Stimulated activated CD4-positive, alpha-beta T cell treated with anti-CD3 and anti-CD28 coated beads, Interleukin-2, amount 100 ng/mL, for 24 hours (primary cell): ENCODE measurements around the gene NME4.

Experiments
- DNase-seq, 2 donors: peaks; one replicate each; pipeline ENCODE4 v3.0.0-alpha.2; 2020

Gene NME4

GRCh38 chr16:363766-364490 is 33.1 kb upstream of the NME4 start:
- no peak for DNase-seq

GRCh38 chr16:364595-365491 is 32.2 kb upstream of the NME4 start:
- DNase-seq: no peak

GRCh38 chr16:366476-366875 is 30.5 kb upstream of the NME4 start:
- DNase-seq: no peak

- DNase-seq: no peak
These were observed 29.6 kb upstream of the NME4 start for GRCh38 chr16:367333-367903.

- DNase-seq: no peak
These were observed 28.4 kb upstream of the NME4 start for GRCh38 chr16:368388-369158.

- no peak for DNase-seq
These were observed 27.6 kb upstream of the NME4 start for GRCh38 chr16:369275-369865.

GRCh38 chr16:369866-370436 is 27.0 kb upstream of the NME4 start:
- DNase-seq: no peak

GRCh38 chr16:370443-370842 is 26.6 kb upstream of the NME4 start, which contains the start of gene MRPL28:
TSS of gene MRPL28 (minus strand) at chr16:370538. CDS start at chr16:370218, 320 bp downstream.
- peak; percentile 96 for DNase-seq

- no peak for DNase-seq
These were observed 26.0 kb upstream of the NME4 start for GRCh38 chr16:370979-371514.

- DNase-seq: no peak
These were observed 25.3 kb upstream of the NME4 start for GRCh38 chr16:371515-372301.

GRCh38 chr16:372302-372983 is 24.6 kb upstream of the NME4 start:
- no peak for DNase-seq

GRCh38 chr16:373020-373598 is 23.9 kb upstream of the NME4 start:
- no peak for DNase-seq

GRCh38 chr16:373848-374615 is 23.0 kb upstream of the NME4 start:
- DNase-seq: no peak

GRCh38 chr16:374616-374926 is 22.4 kb upstream of the NME4 start:
- no peak for DNase-seq

GRCh38 chr16:375212-375611 is 21.8 kb upstream of the NME4 start:
- DNase-seq: no peak

GRCh38 chr16:375927-376816 is 20.8 kb upstream of the NME4 start:
- no peak for DNase-seq

- no peak for DNase-seq
These were observed 20.1 kb upstream of the NME4 start for GRCh38 chr16:376817-377418.

- no peak for DNase-seq
These were observed 19.5 kb upstream of the NME4 start for GRCh38 chr16:377419-377951.
